Activated CD8-positive, alpha-beta T cell treated with anti-CD3 and anti-CD28 coated beads, Interleukin-2, amount 10 ng/mL, durations not matched to agents 7 days and 5 days (primary cell): ENCODE data around the gene SMPDL3A. TPM values are rescaled to one million over a fixed set of nuclear protein-coding genes. Genes with fewer than 3 reads are reported as not detected.

Experiments used
- ATAC-seq: fragments of 150-1000 bp; cut with Tn5 transposase; one replicate; pipeline ENCODE4 v1.10.0; 2021; ENCODE audit warnings: moderate library complexity
- CTCF ChIA-PET: fragments of 350-600 bp; sonication (Branson Sonifier 250); formaldehyde crosslinking; loops from one replicate; lab custom pipeline; 2021; ENCODE audit warnings: antibody characterized with exemption; lab: Charles Lee
- POLR2A ChIA-PET: fragments of 350-600 bp; sonication (Branson Sonifier 250); formaldehyde crosslinking; loops from one replicate; lab custom pipeline; 2021; ENCODE audit warnings: antibody characterized with exemption; lab: Charles Lee
- DNase-seq: peaks from one replicate; pipeline ENCODE4 v3.0.0-alpha.2; 2020
- H3K27ac Mint-ChIP-seq: one replicate; pipeline ENCODE4 v1.8.0; 2021; ENCODE audit warnings: mild to moderate bottlenecking, mixed read lengths
- H3K27me3 Mint-ChIP-seq: one replicate; pipeline ENCODE4 v1.8.0; 2021; ENCODE audit warnings: low read depth, mixed read lengths
- H3K36me3 Mint-ChIP-seq: one replicate; pipeline ENCODE4 v1.8.0; 2021; ENCODE audit warnings: low read depth, mixed read lengths
- H3K4me1 Mint-ChIP-seq: one replicate; pipeline ENCODE4 v1.8.0; 2021; ENCODE audit warnings: low read depth, mixed read lengths
- H3K4me3 Mint-ChIP-seq: one replicate; pipeline ENCODE4 v1.8.0; 2021; ENCODE audit warnings: mild to moderate bottlenecking, mixed read lengths
- H3K9me3 Mint-ChIP-seq: one replicate; pipeline ENCODE4 v1.8.0; 2022; ENCODE audit warnings: mixed read lengths; ENCODE audit not compliant: insufficient read depth
- total RNA-seq, 2 experiments: library from RNA; stranded (reverse); gene quantifications; one replicate each; pipeline ENCODE4 v1.2.3, GENCODE V29; 2021

SMPDL3A gene
- total RNA-seq, 2 experiments from 2014 or later, result not detected

GRCh38 chr6:122778985-122779661 lies 9.9 kb upstream of the SMPDL3A start:
- ATAC-seq, result no peak
- Mint-ChIP-seq H3K4me3 (no peak overlapping the region), H3K4me1 (no peaks in the 10 kb centered on the region), H3K27me3 (peaks cover 31% of the 10 kb centered on the region), H3K36me3 (no peaks in the 10 kb centered on the region), H3K27ac (no peak overlapping the region), H3K9me3 (no peaks in the 10 kb centered on the region)
- ChIA-PET CTCF (no interaction called here), POLR2A (no interaction called here)
- DNase-seq, result no peak

- ATAC-seq (no peak), DNase-seq (no peak)
- Mint-ChIP-seq H3K36me3 (no peaks in the 10 kb centered on the region), H3K4me3 (no peak within 1 kb of the TSS), H3K9me3 (no peaks in the 10 kb centered on the region), H3K27ac (no peak within 1 kb of the TSS), H3K27me3 (peaks cover 31% of the 10 kb centered on the region), H3K4me1 (no peaks in the 10 kb centered on the region)
- POLR2A ChIA-PET, result no interaction called here
- CTCF ChIA-PET, result no interaction called here
Measured at GRCh38 chr6:122779667-122780066, 9.4 kb upstream of the SMPDL3A start, which contains the start of gene FABP7. TSS of gene FABP7 (plus strand) at chr6:122779716. CDS start at chr6:122779795, 79 bp downstream.

- ChIA-PET CTCF (no interaction called here), POLR2A (no interaction called here)
- Mint-ChIP-seq H3K4me3 (no peak overlapping the region), H3K27ac (no peak overlapping the region), H3K4me1 (no peaks in the 10 kb centered on the region), H3K9me3 (no peaks in the 10 kb centered on the region), H3K27me3 (peaks cover 31% of the 10 kb centered on the region), H3K36me3 (no peaks in the 10 kb centered on the region)
- ATAC-seq, result no peak
- DNase-seq, result no peak
Measured at GRCh38 chr6:122780114-122780513, 8.9 kb upstream of the SMPDL3A start.

GRCh38 chr6:122781716-122782115 lies 7.3 kb upstream of the SMPDL3A start:
- POLR2A ChIA-PET, result no interaction called here
- ATAC-seq, result no peak
- Mint-ChIP-seq H3K4me3 (no peak overlapping the region), H3K27ac (no peak overlapping the region), H3K27me3 (peaks cover 32% of the 10 kb centered on the region), H3K36me3 (no peaks in the 10 kb centered on the region), H3K4me1 (no peaks in the 10 kb centered on the region), H3K9me3 (no peaks in the 10 kb centered on the region)
- CTCF ChIA-PET, result no interaction called here
- DNase-seq, result no peak

GRCh38 chr6:122783401-122783800 lies 5.7 kb upstream of the SMPDL3A start:
- DNase-seq, result no peak
- Mint-ChIP-seq H3K4me1 (no peaks in the 10 kb centered on the region), H3K9me3 (no peaks in the 10 kb centered on the region), H3K27me3 (peaks cover 43% of the 10 kb centered on the region), H3K27ac (no peak overlapping the region), H3K4me3 (no peak overlapping the region), H3K36me3 (no peaks in the 10 kb centered on the region)
- ChIA-PET CTCF (interaction anchor here (0.9 kb wide), 1 partner anchor 56 kb away, joined by 3 read pairs; no protein-coding TSS in a partner anchor), POLR2A (no interaction called here)
- ATAC-seq, result no peak

- no peaks in the 10 kb centered on the region for H3K9me3 Mint-ChIP-seq
- ChIA-PET CTCF (interaction anchor here (1.0 to 1.4 kb wide), 2 partner anchors 11 to 55 kb away, joined by 3 read pairs; no protein-coding TSS in a partner anchor), POLR2A (no interaction called here)
- H3K4me1 Mint-ChIP-seq, result peaks cover 10% of the 10 kb centered on the region
- H3K36me3 Mint-ChIP-seq, result no peaks in the 10 kb centered on the region
- no peak overlapping the region for H3K27ac Mint-ChIP-seq
- no peak overlapping the region for H3K4me3 Mint-ChIP-seq
- peaks cover 50% of the 10 kb centered on the region for H3K27me3 Mint-ChIP-seq
- ATAC-seq (no peak), DNase-seq (no peak)
Measured at GRCh38 chr6:122785891-122786290, 3.2 kb upstream of the SMPDL3A start.

GRCh38 chr6:122787721-122788120 lies 1.3 kb upstream of the SMPDL3A start:
- POLR2A ChIA-PET, result no interaction called here
- Mint-ChIP-seq H3K27ac (no peak overlapping the region), H3K27me3 (peaks cover 54% of the 10 kb centered on the region), H3K4me3 (no peak overlapping the region), H3K36me3 (no peaks in the 10 kb centered on the region), H3K9me3 (no peaks in the 10 kb centered on the region), H3K4me1 (peaks cover 10% of the 10 kb centered on the region)
- ATAC-seq, result no peak
- CTCF ChIA-PET, result interaction anchor here (1.4 kb wide), 1 partner anchor 61 kb away, joined by 4 read pairs; no protein-coding TSS in a partner anchor
- no peak for DNase-seq

- ATAC-seq (no peak), DNase-seq (no peak)
- POLR2A ChIA-PET, result no interaction called here
- H3K4me1 Mint-ChIP-seq, result peaks cover 10% of the 10 kb centered on the region
- CTCF ChIA-PET, result interaction anchor here (0.7 to 1.8 kb wide), 4 partner anchors 10 to 61 kb away, joined by 3 to 13 read pairs (median 4); no protein-coding TSS in a partner anchor
- no peak overlapping the region for H3K4me3 Mint-ChIP-seq
- no peaks in the 10 kb centered on the region for H3K36me3 Mint-ChIP-seq
- peaks cover 53% of the 10 kb centered on the region for H3K27me3 Mint-ChIP-seq
- H3K9me3 Mint-ChIP-seq, result no peaks in the 10 kb centered on the region
- H3K27ac Mint-ChIP-seq, result no peak overlapping the region
Measured at GRCh38 chr6:122788208-122788607, 850 bp upstream of the SMPDL3A start.

- DNase-seq (no peak), ATAC-seq (no peak)
- ChIA-PET CTCF (interaction anchor here (0.7 to 1.8 kb wide), 8 partner anchors 10 to 62 kb away, joined by 3 to 13 read pairs (median 4); no protein-coding TSS in a partner anchor), POLR2A (no interaction called here)
- H3K4me1 Mint-ChIP-seq, result peaks cover 10% of the 10 kb centered on the region
- peak overlapping the region; percentile 83 for H3K4me3 Mint-ChIP-seq
- H3K9me3 Mint-ChIP-seq, result no peaks in the 10 kb centered on the region
- no peak overlapping the region for H3K27ac Mint-ChIP-seq
- peaks cover 49% of the 10 kb centered on the region for H3K27me3 Mint-ChIP-seq
- no peaks in the 10 kb centered on the region for H3K36me3 Mint-ChIP-seq
Measured at GRCh38 chr6:122788663-122789181, 336 bp upstream of the SMPDL3A start.

GRCh38 chr6:122790028-122790422 lies 967 bp downstream of the SMPDL3A start:
- ATAC-seq (no peak), DNase-seq (no peak)
- no peaks in the 10 kb centered on the region for H3K9me3 Mint-ChIP-seq
- H3K4me3 Mint-ChIP-seq, result peak overlapping the region; percentile 83
- H3K27me3 Mint-ChIP-seq, result peaks cover 49% of the 10 kb centered on the region
- peaks cover 10% of the 10 kb centered on the region for H3K4me1 Mint-ChIP-seq
- ChIA-PET CTCF (interaction anchor here (0.7 to 1.8 kb wide), 5 partner anchors 8 to 36 kb away, joined by 3 to 13 read pairs (median 4); no protein-coding TSS in a partner anchor), POLR2A (no interaction called here)
- H3K27ac Mint-ChIP-seq, result no peak overlapping the region
- no peaks in the 10 kb centered on the region for H3K36me3 Mint-ChIP-seq

GRCh38 chr6:122790423-122791309 lies 1.6 kb downstream of the SMPDL3A start:
- ChIA-PET POLR2A (no interaction called here), CTCF (interaction anchor here (1.2 kb wide), 1 partner anchor 11 kb away, joined by 3 read pairs; no protein-coding TSS in a partner anchor)
- DNase-seq (no peak), ATAC-seq (no peak)
- peak overlapping the region; percentile 83 for H3K4me3 Mint-ChIP-seq
- H3K27me3 Mint-ChIP-seq, result peaks cover 49% of the 10 kb centered on the region
- no peaks in the 10 kb centered on the region for H3K9me3 Mint-ChIP-seq
- no peak overlapping the region for H3K27ac Mint-ChIP-seq
- H3K4me1 Mint-ChIP-seq, result peaks cover 10% of the 10 kb centered on the region
- no peaks in the 10 kb centered on the region for H3K36me3 Mint-ChIP-seq
